Activated effector memory CD4-positive, alpha-beta T cell treated with anti-CD3 and anti-CD28 coated beads, Interleukin-2, amount 50 U/mL, for 16 hours (primary cell): ENCODE results near the gene RNF141.

Experiments
- DNase-seq: peaks from one replicate; pipeline ENCODE4 v3.0.0-alpha.2; 2020

Gene RNF141

GRCh38 chr11:10480026-10480425 is 61.0 kb downstream of the RNF141 start:
- peak; percentile 50 for DNase-seq

- DNase-seq: no peak
Observed at GRCh38 chr11:10478574-10479550, 62.1 kb downstream of the RNF141 start.

GRCh38 chr11:10478066-10478465 is 62.9 kb downstream of the RNF141 start:
- DNase-seq: peak; percentile 5

- DNase-seq: peak; percentile 44
Observed at GRCh38 chr11:10477690-10478046, 63.3 kb downstream of the RNF141 start.

GRCh38 chr11:10476927-10477689 is 63.9 kb downstream of the RNF141 start:
- DNase-seq: peak; percentile 54

- DNase-seq: peak; percentile 30
Observed at GRCh38 chr11:10476342-10476741, 64.6 kb downstream of the RNF141 start.

GRCh38 chr11:10474551-10474950 is 66.4 kb downstream of the RNF141 start:
- DNase-seq: no peak

- no peak for DNase-seq
Observed at GRCh38 chr11:10473371-10473770, 67.6 kb downstream of the RNF141 start.

GRCh38 chr11:10462746-10463300 is 78.2 kb downstream of the RNF141 start:
- DNase-seq: no peak
